Measurements from ENCODE around the gene AUNIP. TPM values are rescaled to one million over a fixed set of nuclear protein-coding genes. Genes with fewer than 3 reads are reported as not detected.

AUNIP gene
- total RNA-seq, 2 experiments from 2014 or later, result 8.8 to 10.3 TPM

DNA sequence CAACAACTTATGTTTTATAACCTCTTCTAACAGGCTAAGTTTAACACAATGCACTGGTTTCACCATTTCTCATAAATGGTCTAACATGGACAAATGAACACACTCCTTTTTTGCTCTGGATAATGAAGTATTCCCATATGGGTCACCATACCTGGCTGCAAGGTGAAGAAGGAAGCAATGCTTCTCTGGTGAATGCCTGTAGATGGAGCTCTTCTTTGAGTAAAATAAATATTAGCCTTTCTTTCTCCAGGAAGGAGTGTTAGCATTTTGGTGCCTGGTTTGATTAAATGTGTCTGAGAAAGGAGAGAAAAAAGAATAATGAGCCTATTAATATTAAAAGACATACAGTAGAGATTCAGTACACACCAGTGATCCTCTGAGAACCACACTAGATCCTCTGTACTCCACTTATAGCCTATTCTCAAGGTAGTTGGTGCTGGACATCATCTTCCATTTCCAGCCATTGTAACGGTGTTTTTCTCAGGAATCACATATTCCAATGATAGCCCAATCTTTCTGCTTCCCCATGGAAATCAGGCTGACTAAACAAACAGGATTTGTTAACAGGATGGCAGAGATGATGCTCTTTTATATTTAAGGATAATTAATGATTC lies 21.9 kb downstream of the AUNIP start:
- peak; percentile 46 for TF ChIP-seq CTCF (IDR thresholded peaks at IDR 0.05)
- ATAC-seq (no peak), DNase-seq (no peak)
- no peaks in the 10 kb centered on the region for H3K27me3 Mint-ChIP-seq
- intact Hi-C loops (cut with micrococcal nuclease), result no loop called here
- CTCF ChIA-PET, result interaction anchor here (0.9 to 1.3 kb wide), 2 partner anchors 15 to 52 kb away, joined by 3 read pairs; no protein-coding TSS in a partner anchor
- no peak overlapping the region for H3K27ac Mint-ChIP-seq
- H3K9me3 Mint-ChIP-seq, result peaks cover 5% of the 10 kb centered on the region
- peaks cover 24% of the 10 kb centered on the region for H3K36me3 Mint-ChIP-seq (ENCODE audit: low read depth)
- POLR2A ChIA-PET, result no interaction called here
- H3K4me1 Mint-ChIP-seq (ENCODE audit: low read depth), result peaks cover under 1% of the 10 kb centered on the region
- no peak overlapping the region for H3K4me3 Mint-ChIP-seq

GRCh38 chr1:25836695-25837094 lies 22.6 kb downstream of the AUNIP start:
- H3K27ac Mint-ChIP-seq, result no peak overlapping the region
- ATAC-seq, result no peak
- intact Hi-C loops (cut with micrococcal nuclease), result no loop called here
- ChIA-PET CTCF (interaction anchor here (0.9 to 1.3 kb wide), 2 partner anchors 15 to 53 kb away, joined by 3 read pairs; no protein-coding TSS in a partner anchor), POLR2A (no interaction called here)
- H3K4me3 Mint-ChIP-seq, result no peak overlapping the region
- H3K9me3 Mint-ChIP-seq, result peaks cover 5% of the 10 kb centered on the region
- no peak for TF ChIP-seq CTCF (IDR thresholded peaks at IDR 0.05)
- H3K4me1 Mint-ChIP-seq (ENCODE audit: low read depth), result peaks cover 4% of the 10 kb centered on the region
- no peak for DNase-seq
- no peaks in the 10 kb centered on the region for H3K27me3 Mint-ChIP-seq
- H3K36me3 Mint-ChIP-seq (ENCODE audit: low read depth), result peaks cover 28% of the 10 kb centered on the region

DNA sequence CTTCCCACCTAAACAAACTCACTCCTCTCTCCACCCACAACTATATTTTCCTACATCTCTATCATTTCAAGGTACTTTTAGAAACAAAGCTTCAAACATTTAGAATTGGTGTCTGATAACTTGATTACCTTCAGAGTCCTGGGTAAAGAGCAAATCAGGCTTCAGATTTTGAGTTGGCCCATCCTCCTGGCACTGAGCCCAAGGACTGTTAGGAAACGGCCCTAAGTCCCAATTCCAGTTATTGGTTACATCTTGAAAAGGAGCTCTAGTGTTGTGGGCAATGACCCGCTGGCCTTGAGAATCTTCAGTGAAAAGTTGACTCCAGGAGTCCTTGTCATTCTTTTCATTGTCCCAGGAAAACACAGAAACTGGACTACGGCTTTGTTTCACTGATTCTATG lies 24.4 kb downstream of the AUNIP start:
- Mint-ChIP-seq H3K36me3 (ENCODE audit: low read depth) (peaks cover 42% of the 10 kb centered on the region), H3K4me3 (no peak overlapping the region)
- CTCF ChIA-PET, result interaction anchor here (0.9 to 1.5 kb wide), 3 partner anchors 62 to 348 kb away, joined by 3 to 5 read pairs (median 3); no protein-coding TSS in a partner anchor

DNA sequence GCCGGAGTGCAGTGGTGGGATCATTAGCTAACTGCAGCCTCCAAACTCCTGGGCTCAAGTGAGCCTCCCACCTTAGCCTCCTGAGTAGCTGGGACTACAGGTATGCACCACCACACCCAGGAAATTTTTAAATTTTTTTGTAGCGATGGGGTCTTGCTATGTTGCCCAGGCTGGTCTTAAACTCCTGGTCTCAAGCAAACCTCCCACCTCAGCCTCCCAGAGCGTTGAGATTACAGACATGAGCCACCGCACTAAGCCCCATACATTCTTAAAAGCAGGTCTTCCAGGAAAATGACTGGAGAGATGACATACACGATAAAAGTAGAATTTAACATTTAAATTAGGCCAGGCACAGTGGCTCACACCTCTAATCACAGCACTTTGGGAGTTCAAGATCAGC lies 26.1 kb downstream of the AUNIP start:
- POLR2A ChIA-PET, result no interaction called here
- TF ChIP-seq CTCF (IDR thresholded peaks at IDR 0.05), result no peak
- H3K9me3 Mint-ChIP-seq, result no peaks in the 10 kb centered on the region
- H3K4me3 Mint-ChIP-seq, result no peak overlapping the region
- CTCF ChIA-PET, result interaction anchor here (1.2 kb wide), 1 partner anchor 261 kb away, joined by 3 read pairs; no protein-coding TSS in a partner anchor
- ATAC-seq, result no peak
- DNase-seq, result no peak
- intact Hi-C loops (cut with micrococcal nuclease), result no loop called here
- peaks cover 5% of the 10 kb centered on the region for H3K4me1 Mint-ChIP-seq (ENCODE audit: low read depth)
- no peaks in the 10 kb centered on the region for H3K27me3 Mint-ChIP-seq
- H3K36me3 Mint-ChIP-seq (ENCODE audit: low read depth), result peaks cover 50% of the 10 kb centered on the region
- H3K27ac Mint-ChIP-seq, result no peak overlapping the region

More for the DNA sequence above, 24.4 kb downstream of the AUNIP start:
- no peaks in the 10 kb centered on the region for H3K27me3 Mint-ChIP-seq
- no peak for ATAC-seq
- no peak overlapping the region for H3K27ac Mint-ChIP-seq
- intact Hi-C loops (cut with micrococcal nuclease), result no loop called here
- H3K9me3 Mint-ChIP-seq, result peaks cover under 1% of the 10 kb centered on the region
- DNase-seq, result no peak
- TF ChIP-seq CTCF (IDR thresholded peaks at IDR 0.05), result no peak
- peaks cover 5% of the 10 kb centered on the region for H3K4me1 Mint-ChIP-seq (ENCODE audit: low read depth)
- POLR2A ChIA-PET, result interaction anchor here (0.6 kb wide), 1 partner anchor 248 kb away, joined by 3 read pairs; no protein-coding TSS in a partner anchor

- H3K9me3 Mint-ChIP-seq, result no peaks in the 10 kb centered on the region
- ATAC-seq, result no peak
- POLR2A ChIA-PET, result interaction anchor here (1.2 to 4.4 kb wide), 2 partner anchors 9 to 12 kb away, joined by 3 to 23 read pairs; partner anchors contain the start of gene MTFR1L
Measured at GRCh38 chr1:25832336-25833037, 26.8 kb downstream of the AUNIP start.

More at GRCh38 chr1:25832336-25833037, 26.8 kb downstream of the AUNIP start:
- H3K27ac Mint-ChIP-seq, result no peak overlapping the region
- no peak overlapping the region for H3K4me3 Mint-ChIP-seq
- no peaks in the 10 kb centered on the region for H3K27me3 Mint-ChIP-seq
- no peak for TF ChIP-seq CTCF (IDR thresholded peaks at IDR 0.05)
- CTCF ChIA-PET, result interaction anchor here (1.2 to 3.6 kb wide), 3 partner anchors 12 to 260 kb away, joined by 3 to 18 read pairs (median 4); partner anchors contain the start of genes MTFR1L and PAFAH2
- intact Hi-C loops (cut with micrococcal nuclease), result no loop called here
- no peak for DNase-seq
- H3K4me1 Mint-ChIP-seq (ENCODE audit: low read depth), result peaks cover 5% of the 10 kb centered on the region
- peaks cover 54% of the 10 kb centered on the region for H3K36me3 Mint-ChIP-seq (ENCODE audit: low read depth)
